NOMO-1 treated with DMSO at 0.1 percent for 48 hours (cell line): Measurements from ENCODE around the gene LIF.

Experiments used
- DNase-seq: peaks from one replicate; lab custom pipeline; 2025; ENCODE audit not compliant: unreplicated experiment; lab: John Stamatoyannopoulos, UW

The LIF gene

GRCh38 chr22:30265131-30265720 lies 18.7 kb upstream of the LIF start:
- no peak for DNase-seq

DNA sequence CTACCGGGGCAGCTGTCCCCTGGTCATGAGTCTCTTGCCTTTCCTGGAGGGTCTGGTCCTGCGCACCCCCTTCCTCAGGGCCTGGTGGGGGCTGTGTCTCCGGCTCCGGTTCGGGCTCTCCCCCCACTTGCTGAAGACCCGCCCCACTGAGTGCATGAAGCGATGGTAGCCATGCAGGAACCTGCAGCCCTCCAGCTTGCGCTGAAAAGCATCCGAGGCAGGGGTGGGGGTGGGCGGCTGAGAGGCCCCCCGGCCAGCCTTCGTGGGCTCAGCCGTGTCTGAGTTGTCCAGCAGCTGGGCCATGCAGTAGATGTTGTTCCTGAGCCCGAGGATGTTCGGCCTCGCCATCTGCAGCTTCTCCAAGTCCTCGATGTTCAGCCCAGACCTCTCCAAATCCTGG lies 17.3 kb upstream of the LIF start:
- no peak for DNase-seq

DNA sequence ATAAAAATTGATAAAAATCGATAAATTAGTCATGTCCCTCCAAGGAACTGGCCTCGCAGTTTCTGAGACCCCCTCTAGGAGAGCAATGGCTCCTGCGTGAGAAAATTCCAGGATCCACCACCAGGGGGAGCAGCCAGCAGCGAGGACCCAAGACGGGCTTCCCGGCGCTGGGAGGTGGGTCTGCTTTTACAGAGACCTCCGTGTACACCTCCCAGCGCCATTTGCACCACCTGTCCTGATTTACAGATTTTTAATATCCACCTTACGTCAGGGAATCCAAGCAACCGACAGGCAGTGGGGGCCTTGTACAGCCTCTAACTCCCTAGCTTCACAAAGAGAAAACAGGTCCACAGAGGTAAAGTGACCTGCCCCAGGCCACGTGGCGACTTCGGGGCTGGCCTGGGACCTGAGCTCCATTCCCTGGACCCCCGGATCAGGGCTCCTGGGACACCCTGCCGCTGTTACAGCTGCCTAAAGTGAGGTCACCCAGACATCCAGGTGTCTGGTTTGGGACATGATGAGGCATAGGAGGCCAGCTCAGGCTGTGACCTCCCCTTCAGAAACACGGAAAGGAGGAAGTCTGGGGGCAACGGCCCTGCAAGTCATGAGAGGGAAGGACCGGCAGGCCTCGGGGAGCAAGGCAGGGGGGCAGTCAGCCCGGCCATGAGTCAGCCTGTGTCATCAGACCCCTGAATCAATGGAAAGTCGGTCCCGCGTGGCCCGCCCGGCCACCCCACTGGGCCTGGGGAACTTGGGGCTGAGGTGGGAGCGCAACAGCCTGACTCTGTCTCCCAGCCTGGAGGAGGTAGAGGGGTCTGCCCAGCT lies 16.6 kb upstream of the LIF start:
- peak; percentile 79 for DNase-seq

DNA sequence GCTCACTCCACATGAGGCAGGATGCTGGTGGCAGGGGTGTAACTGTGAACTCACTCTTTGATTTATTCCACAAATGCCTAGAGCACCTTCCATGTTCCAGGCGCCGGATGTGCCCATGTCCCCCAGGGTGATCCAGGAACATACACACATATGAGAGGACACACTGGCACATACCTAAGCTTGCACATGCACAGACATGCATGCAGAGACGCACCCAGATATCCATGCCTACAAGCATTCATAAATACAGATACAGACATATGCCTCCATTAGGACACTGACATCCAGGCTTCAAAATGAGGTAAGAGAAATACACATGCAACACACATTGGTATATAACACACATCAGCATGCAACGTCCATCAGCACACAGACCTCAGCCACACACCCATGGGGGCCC lies 15.6 kb upstream of the LIF start:
- DNase-seq, result no peak

- DNase-seq, result peak; percentile 32
Measured at GRCh38 chr22:30261134-30261533, 14.6 kb upstream of the LIF start.

- DNase-seq, result no peak
Measured at GRCh38 chr22:30260682-30261081, 14.1 kb upstream of the LIF start.

DNA sequence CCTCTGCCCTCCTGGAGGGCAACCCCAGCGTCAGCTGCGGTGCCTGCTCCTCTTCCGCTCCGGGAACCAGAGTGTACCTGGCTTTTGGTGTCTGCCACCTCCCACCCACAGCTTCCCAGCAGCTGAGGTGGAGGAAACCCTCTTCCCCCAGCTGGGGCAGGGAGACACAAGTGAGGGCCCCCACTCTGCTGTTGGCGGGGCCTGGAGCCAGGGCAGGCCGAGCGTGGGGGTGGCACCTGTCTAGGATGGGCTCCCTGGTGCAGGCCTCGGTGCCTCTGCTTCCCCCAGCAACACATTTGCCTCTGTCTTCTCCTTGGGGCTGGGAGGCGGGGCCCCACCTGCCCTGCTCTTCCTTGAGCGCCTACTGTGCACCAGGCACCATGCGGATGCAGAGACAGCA lies 13.7 kb upstream of the LIF start:
- DNase-seq, result no peak

- DNase-seq, result no peak
Measured at GRCh38 chr22:30254314-30254713, 7.8 kb upstream of the LIF start.

GRCh38 chr22:30253205-30253852 lies 6.8 kb upstream of the LIF start:
- DNase-seq, result no peak

DNA sequence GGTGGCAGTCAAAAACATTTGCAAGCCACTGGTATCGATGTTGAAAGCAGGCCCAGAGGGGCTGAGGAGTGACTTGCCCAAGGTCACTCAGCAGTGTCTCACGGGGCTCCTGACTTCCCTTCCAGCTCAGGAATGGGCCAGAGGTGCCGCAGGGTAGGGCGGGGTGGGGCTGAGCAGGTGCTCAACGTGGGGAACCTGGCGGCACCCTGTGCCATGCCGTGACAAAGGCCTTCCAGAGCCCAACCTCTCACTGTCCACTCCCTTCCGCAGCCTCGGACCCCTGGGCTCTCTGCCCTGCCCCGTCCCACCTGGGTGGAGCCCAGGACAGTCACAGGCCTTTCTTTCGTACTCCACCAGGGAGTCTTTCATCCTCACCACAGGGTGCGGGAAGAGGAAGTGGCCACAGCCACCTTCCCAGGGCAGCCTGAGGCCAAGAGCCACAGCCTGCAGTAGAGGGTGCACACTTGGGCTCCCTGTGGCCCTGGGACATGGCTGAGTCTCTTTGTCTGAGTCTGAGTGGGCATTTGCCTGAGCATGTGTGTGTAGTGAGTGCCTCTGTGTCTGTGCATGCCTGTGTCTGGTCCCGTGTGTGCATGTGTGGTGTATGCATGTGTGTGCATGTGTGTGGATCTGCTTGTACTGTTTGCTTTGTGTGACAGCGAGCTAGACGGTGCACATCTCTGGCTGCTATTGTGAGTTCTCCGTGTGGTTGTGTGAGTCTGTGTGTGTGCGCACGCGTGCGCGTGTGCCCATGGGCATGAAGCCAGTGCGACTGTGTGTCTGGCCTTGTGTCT lies 6.0 kb upstream of the LIF start:
- peak; percentile 33 for DNase-seq

DNA sequence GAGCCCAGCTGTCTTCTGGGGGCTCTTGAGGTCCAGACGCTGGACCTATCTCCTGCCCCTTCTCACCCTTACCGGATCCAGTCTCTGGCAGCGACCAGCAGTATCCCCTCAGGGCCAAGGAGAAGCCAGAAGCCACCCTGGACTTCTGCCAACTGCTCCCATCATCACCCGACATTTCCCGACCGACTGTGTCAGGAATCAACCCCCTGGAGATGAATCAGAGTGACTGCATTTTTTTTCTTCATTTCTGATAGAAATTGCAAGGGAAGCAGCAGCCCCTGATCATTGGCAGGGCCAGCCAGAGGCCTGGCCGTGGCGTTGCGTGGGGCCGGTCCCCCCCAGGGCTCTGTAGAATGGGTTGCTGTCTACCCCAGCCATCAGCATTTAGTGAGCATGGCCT lies 5.2 kb upstream of the LIF start:
- no peak for DNase-seq

DNA sequence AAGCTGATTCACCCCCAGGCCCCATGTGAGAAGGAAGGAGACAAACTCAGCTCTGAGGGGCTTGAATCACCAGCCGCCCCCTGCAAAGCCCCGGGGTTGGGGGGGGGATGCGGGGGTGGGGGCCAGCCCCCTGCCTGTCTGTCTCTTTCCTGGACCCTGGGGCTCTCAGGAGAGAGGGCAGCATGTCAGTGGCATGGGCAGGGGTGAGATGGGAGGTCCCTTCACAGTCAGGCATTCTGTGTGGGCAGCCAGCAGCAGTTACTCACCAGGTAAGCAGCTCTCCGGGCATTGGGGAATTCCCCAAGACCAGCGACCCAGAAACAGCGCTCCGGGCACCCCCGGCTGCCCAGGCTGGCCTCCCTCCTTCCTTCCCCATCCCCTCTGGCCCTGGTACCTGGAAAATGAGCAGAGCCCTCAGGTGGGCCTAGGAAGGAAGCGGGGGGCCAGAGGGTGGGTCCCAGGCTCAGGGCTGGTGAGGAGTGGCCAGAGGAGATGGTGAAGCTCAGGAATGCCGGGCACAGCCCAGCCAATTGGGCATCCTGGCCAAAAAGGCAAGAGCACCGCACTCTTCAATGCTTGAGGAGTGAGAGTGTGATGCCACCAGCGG lies 4.2 kb upstream of the LIF start:
- no peak for DNase-seq

DNA sequence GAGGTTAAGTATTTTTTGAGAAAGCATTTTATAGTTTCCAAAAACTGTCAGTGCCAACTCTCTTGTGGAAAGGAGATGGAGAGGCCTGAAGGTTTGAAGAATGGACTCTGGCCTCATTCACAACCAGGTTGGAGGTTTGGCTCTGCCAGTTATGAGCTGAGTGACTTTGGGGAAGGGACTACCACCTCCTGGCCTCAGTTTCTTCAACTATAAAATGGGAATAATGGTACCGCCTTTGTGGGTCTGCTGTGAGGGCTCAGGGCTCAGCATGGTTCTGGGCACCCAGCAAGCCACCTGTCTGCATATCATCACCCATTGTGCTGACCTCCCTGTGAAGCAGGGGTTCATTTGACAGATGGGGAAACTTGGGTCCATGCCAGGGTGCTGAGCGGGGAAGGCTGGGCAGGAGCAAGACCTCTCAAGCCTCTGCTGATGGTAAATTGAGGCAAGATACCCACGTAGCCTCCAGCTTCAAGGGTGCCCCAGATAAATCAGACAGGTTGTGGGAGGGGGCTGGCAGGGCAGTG lies 3.5 kb upstream of the LIF start:
- no peak for DNase-seq

DNA sequence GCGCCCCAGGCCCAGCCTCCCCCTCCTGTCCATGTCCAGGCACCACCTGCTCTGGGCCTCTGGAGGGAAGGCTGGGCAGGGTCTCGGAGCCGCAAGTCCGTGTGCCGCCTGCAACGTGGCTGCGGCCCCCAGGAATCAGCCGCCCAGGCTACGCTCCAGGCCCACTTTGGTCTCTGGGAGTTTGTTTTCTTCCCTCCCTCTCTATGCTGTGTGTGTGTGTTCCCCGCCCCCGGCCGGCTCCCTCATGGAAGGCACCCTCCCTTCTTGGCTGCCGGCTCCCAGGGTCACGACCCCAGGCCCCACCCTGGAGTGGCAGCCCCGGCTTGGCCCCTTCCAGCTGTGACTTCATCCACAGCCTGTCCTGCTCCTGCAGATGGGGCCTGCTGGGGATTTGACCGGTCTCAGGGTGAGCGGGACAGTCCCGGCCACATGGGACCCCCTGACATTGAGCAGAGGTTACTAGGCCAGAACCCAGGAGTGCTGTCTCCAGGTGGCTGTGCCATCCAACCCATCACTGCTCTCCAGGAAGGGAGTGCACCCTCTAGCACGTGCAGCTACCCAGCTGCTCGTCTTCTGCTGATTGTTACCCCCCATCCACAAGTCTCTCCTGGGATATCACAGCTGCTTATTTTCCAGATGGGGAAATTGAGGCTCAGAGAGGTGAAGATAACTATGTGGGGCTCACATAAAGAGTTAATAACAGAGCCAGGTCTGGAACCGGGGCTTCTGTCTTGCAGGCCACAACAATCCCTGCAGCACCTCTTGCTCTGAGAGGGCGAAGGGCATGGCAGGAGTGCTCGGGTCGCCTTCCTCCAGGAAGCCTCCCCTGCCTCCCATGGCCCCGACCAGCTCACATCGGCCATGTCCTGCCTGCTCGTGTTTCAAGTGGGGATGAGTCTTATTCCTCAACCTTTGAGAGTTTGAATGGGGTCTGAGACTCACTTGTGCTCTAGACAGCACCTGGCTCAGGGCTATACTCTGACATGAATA lies 2.8 kb upstream of the LIF start:
- DNase-seq, result no peak

DNA sequence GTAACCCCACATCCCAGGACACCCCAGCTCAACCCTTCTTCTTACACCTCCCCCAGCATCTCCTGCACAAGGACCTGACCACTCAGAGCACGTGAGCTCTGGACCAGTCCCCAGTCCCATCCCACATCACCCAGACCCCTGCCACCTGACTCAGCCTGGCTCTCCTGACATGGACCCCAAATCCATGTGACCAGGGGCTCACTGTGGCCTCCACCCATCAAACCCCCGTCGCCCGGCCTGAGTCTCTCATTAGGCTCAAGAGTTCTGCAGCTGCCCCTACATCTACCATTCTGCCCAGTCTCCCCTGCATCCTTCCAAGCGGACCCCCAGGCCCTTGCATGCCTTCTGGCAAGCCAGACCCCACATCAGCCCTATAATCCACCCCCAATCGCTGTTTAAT lies 1.9 kb upstream of the LIF start:
- no peak for DNase-seq

- no peak for DNase-seq
Measured at GRCh38 chr22:30247974-30248373, 1.4 kb upstream of the LIF start.

- DNase-seq, result no peak
Measured at GRCh38 chr22:30247561-30247960, 1.0 kb upstream of the LIF start.

- no peak for DNase-seq
Measured at GRCh38 chr22:30246814-30247376, 336 bp upstream of the LIF start.
